Stimulated activated CD8-positive, alpha-beta memory T cell treated with anti-CD3 and anti-CD28 coated beads, Interleukin-4, amount 100 ng/mL, for 4 hours (primary cell): Measurements from ENCODE around the gene RNF114.
"Not testable (repeated sequence)": the region's sequence is repeated elsewhere in the genome, so short reads cannot be mapped to it uniquely, and the experiment has no call there.

Source experiments
- DNase-seq, 2 donors: peaks; one replicate each; pipeline ENCODE4 v3.0.0-alpha.2; 2020; ENCODE audit warnings: low read depth in 2 of 2, low spot score in 1 of 2

Gene RNF114

DNA sequence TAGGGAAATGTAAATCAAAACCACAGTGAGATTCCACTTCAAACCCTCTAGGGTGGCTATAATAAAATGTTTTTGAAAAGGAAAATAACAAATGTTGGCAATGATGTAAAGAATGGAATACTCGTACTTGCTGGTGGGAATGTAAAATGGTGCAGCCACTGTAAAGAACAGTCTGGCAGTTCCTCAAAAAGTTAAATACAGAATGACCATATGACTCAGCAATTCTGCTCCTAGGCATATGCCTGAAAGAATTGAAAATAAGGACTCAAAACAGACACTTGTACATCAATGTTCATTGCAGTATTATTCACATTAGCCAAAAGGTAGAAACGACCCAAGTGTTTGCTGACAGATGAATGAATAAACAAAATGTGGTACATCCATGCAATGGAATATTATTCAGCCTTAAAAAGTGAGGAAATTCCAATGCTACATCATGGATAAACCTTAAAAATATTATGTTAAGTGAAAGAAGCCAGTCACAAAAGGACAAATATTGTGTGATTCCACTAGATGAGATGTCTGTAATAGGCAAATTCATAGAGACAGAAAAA, 10.2 kb upstream of the RNF114 start:
- no peak for DNase-seq

DNA sequence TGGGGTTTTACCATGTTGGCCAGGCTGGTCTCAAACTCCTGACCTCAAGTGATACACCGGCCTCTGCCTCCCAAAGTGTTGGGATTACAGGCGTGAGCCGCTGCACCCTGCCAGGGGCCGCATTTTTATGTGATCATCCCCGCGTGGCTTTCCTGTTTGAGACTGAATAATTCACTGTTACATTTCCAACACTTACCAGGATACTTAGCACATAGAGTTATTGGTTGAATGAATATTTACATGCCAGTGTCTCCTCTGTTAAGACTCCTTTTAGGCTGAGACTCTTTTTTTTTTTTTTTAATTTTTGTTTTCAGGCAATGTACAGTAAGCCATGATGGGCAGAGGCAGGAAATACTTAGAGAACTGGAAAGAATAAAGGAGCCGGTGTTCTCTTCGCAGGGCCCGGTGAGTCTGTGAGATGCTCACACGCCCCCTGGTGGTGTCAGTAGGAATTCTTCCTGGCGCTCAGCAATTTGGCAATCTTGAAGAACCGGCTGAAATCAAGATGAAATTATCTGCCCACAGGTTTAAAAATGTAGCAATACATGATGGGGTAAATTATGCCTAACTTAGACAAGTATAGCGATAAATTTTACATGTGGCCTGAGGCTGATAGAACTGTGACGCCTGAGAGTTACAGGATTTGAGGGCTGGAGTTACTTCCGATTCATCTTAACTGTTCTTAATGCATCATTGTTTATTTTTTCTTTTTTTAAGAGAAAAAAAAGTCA, 7.6 kb upstream of the RNF114 start:
- peak; percentile 62 to 64 for DNase-seq

DNA sequence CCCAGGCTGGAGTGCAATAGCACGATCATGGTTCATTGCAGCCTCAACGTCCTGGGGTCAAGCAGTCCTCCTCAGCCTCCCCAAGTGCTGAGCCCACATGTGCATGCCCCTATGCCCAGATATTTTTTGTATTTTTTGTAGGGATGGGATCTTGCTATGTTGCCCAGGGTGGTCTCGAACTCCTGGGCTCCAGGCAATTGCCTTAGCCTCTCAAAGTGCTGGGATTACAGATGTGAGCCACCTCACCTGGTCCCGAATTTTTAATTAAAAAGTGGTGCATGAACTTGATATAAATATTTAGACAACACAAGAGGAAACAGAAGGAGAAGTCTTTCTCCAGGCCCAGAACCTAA, 7.1 kb upstream of the RNF114 start:
- DNase-seq = no peak

DNA sequence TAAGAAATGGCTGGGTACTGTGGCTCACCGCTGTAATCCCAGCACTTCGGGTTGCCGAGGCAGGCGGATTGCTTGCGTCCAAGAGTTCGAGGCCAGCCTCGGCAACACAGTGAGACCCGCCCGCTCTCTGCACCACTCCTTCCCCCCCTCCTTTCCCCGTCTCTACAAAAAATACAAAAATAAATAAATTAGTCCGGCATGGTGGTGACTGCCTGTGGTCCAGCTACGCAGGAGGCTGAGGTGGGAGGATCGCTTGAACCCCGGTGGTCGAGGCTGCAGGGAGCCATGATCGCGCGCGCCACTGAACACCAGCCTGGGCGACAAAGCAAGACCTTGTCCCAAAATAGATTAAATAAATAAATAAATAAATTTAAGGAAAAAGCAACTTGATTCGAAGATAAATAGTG, 448 bp upstream of the RNF114 start:
- no peak for DNase-seq

DNA sequence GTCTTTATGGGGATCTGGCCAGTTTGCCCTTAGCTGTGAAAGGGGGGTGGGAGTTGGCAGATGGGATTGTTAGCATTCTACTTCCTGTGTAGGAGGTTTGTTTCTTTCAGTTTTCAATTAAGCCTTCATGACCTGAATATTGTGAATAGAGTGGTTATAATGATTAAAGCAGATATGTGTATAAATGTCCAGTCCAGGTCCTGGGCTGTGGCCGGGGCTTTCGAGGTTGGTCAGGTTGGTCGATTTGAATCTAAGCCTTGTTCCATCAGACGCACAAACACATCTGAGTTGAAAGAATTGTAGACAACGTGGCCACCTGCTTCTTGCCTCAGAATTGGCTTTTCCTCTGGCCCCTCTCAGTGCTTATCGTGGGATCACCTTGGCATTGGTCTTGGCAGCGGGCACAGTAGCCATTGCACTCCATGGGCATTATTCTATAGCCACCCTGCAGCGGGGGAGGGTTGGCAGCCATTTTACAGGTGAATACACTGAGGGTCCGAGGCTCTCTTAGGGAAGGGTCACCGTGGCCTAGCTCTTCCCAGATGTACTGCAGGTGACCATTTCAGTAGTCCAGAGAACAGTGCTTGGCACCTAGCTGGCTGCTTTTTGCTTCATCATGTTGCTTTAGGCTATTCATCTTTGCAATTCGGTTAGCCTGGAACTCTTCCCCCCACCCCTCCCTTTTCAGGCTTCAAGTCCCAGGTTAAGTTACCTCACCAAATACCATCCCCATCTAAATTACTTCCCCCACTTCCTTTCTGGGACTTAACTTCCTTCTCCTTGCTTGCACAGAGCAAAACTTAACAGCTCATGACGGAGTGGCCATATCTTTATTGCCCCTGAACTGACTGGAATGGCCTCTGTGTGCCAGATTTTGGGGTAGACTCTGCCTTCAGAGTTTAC, 1.1 kb downstream of the RNF114 start:
- DNase-seq = no peak

DNA sequence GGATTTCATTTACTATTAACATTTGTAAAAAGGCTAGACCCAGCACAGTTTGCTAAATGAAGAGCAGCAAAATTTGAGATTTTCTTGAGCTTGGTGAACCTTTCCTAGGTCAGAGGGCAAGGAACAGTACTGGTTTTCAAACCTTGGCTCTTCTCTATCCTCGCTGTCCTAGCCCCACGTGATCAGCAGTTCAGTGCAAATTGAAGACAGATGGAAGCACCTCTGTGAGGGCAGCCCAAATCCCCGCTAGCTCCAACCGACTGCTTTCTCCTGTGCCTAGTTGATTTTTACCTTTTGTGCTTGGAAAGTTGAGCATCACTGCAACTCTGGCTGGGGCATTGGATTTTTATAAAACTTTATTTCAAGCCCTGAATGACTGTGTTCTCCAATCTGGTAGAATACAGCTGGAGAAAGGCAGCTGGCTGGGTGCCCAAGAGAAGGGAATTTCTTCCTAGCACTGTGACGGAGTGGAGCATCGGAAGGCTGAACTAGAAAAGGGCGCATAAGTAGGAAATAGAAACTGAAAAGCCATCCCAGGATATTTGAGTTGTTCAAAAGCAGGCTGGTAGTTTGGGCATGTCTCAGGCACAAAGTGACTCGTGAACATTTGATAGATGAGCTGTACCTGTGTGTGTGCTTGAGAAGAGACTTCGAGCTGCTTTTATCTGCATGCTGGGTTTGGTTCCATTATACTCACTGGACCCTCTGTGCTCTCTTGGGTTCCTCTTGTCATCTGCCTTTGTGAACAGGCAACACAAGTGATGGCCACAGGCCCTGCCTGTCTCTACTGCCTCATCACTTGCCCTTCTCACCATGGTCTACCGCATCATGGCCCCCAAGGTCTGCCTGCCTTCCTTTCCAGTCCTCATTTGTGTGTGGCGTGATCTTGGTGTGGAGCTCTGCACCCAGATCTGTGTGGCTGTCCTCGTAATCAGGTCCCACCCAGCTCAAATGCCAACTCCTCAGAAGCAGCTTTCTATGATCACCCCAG, 2.3 kb downstream of the RNF114 start:
- DNase-seq = no peak

DNA sequence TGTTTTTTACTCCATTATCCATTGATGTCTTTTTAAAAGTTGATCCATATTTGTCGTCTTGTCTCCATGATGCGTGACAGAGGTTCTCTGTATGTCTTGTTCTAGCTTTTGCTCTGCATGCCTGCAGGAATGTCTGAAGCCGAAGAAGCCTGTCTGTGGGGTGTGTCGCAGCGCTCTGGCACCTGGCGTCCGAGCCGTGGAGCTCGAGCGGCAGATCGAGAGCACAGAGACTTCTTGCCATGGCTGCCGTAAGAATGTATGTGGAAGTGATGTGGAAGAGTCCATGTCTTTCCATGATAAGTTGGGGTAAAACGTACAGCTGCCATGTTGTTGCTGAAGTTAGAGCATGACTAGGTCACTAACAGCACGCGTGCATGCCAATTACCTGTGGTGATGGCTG, 5.3 kb downstream of the RNF114 start:
- DNase-seq = no peak

DNA sequence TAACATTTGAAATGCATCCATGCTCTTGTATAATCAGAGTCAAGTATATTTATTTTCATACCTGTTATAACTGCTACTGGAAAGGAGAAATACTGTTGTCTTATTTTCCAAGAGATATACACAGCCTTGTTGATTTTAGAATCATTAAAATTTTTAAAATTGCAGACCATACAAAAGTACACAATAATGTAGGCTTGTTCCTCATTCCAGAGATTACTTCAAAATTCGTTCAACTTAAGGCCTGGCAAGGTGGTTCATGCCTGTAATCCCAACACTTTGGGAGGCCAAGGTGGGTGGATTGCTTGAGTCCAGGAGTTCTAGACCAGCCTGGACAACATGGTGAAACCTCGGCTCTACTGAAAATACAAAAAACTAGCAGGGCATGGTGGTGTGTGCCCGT, 6.1 kb downstream of the RNF114 start:
- no peak for DNase-seq

DNA sequence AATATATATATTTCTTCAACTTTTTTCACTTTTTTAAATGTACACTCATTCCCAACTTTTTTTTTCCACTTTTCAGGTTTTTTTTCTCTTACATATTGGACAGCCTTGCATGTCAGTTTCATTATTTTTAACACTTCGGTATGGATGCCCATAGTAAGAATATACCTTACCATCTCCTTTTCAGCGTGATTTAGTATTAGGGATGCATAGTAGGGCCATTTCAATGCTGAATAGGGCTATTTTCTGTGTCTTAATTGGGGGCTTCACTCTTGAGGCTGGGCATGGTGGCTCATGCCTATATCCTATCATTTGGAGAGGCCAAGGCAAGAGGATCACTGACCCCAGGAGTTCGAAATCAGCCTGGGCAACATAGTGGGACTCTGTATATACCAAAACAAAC, 6.7 kb downstream of the RNF114 start:
- DNase-seq = no peak

DNA sequence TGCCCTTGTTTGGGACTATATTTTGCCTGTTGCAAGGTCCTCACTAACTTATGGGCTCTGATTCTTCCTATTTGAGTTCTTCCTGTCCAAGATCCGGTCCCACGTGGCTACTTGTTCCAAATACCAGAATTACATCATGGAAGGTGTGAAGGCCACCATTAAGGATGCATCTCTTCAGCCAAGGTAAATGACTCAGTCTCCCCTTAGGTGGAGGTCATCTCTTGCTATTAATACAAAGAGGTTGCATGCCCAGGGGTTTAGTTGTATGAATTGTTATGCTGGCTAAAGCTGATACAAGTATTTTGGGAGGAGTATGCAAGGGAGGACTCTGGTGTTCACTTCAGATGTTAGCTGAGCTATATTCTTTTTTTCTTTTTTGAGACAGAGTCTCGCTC, 9.1 kb downstream of the RNF114 start:
- no peak for DNase-seq

DNA sequence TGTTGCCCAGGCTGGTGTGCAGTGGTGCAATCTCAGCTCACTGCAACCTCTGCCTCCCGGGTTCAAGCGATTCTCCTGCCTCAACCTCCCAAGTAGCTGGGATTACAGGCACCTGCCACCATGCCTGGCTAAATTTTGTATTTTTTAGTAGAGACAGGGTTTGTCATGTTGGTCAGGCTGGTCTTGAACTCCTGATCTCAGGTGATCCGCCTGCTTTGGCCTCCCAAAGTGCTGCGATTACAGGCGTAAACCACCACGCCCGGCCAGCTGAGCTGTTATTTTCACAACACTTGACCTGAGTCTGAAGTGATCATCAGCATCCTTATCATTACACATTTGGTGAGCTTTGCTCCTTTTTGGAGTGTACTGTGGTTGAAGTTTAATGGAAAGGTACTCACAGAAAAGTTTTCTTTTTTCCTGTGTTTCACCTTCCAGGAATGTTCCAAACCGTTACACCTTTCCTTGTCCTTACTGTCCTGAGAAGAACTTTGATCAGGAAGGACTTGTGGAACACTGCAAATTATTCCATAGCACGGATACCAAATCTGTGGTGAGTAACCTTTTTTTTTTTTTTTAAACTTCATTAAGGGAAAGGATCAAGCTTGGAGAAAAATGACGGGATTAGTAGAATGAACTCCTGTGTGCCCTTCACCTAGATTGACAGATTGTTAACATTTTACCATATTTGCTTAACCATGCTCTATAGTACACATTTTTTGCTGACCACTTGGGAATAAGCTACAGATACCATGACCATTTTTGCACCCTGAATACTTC, 9.7 kb downstream of the RNF114 start:
- no peak for DNase-seq

DNA sequence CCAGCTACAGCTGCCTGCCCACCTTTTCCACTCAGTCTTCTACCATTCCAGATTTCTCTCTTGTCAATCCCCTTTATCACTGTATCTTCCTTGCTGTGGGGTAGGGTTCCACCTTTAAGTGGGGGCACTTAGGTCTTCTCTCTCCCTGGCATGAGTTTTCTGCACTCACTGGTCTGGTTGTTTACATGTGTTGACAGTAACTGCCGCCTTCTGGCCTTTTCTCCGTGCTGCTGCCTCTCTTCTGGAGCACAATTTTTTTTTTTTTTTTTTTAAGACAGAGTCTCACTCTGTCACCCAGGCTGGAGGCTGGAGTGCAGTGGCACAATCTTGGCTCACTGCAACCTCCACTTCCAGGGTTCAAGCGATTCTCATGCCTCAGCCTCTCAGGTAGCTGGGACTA, 12.0 kb downstream of the RNF114 start:
- no peak for DNase-seq

DNA sequence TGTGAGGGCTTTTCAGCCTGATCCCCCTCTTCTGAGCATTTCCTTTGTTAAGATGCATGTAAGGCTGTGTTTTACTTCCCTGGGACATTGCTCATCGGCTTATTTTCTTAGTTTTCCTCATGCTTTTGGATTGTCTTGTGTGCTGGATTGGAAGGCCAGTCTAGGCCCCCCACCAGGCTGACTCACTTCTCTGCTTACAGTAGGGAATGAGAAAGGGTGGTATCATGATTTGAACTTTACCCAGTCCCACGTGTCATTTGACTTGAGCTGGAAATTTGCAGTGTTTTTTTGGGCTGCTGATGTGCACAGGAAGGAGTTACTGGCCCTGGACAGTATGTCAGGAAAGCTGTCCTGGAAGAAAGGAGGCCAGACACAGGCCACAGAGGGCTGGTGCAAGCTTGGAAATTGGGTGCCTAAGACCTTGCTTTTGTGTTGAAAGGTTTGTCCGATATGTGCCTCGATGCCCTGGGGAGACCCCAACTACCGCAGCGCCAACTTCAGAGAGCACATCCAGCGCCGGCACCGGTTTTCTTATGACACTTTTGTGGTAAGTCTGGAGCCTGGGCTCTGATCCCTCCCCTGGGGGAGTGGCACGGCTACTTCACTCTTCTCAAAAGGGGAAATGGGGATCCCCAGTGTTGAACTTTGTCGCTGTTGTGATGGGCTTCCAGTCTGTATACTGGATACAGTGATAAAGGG, 12.8 kb downstream of the RNF114 start:
- no peak for DNase-seq

DNA sequence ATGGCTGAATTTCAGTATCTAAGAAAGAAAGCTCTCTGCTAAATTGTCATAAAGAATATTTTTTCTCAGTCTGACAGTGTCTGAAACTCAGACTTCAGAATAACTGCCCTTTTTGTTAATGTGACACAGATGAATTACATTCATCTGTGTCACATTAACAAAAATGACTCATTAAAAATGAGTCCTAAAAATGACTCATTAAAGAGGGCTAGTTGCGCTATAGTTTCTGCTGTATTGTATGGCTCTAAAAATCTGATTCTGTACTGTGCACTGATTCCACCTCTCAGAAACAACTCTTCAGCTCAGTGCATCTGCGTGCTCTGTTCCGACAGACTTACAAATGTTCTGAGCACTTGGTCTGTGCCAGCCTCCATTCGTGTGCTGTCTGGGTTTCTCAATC, 15.0 kb downstream of the RNF114 start:
- DNase-seq = no peak

DNA sequence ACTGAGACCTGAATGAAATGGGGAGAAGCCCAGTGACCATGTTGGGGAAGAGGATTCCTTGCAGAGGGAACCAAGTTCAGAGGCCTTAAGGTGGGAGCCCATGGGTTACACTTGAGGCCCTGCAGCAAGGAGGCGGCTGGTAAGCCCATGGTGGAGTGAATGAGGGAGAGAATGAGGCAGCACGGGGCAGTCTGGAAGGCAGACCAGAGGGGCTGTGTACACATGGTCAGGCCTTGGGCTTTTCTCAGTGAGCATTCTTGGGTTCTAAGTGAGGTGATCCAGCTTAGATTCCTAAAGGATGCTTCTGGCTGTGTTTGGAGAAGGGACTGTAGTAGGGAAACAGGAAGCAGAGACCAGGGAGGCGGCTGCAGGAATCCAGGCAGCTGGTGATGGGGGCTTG, 19.0 kb downstream of the RNF114 start:
- no peak for DNase-seq

DNA sequence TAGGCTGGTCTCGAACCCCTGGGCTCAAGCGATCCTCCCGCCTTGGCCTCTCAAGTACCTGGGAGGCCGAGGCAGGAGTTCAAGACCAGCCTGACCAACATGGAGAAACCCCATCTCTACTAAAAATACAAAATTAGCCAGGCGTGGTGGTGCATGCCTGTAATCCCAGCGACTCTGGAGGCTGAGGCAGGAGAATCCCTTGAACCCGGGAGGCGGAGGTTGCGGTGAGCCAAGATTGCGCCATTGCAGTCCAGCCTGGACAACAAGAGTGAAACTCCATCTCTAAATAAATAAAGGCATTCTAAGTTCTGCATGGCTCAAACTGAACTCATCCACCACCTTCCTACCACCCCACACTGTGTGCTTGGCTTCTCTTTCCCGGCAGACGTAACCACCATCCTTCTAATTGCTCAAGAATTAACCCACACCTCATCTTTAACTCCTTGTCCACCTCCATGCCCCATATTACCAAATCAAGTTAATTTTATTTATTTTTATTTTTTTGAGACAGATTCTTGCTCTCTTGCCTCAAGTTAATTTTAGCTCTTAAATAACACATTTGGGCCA, 19.7 kb downstream of the RNF114 start:
- DNase-seq = not testable (repeated sequence)

DNA sequence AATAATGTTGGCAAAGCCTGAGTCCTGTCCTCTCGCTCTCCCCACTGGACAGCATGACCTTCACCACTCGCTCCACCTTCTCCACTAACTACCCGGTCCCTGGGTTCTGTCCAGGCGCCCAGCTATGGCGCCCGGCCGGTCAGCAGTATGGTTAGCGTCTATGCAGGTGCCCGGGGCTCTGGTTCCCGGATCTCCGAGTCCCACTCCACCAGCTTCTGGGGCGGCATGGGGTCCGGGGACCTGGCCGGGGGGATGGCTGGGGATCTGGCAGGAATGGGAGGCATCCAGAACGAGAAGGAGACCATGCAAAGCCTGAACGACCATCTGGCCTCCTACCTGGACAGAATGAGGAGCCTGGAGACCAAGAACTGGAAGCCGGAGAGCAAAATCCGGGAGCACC, 20.5 kb downstream of the RNF114 start:
- DNase-seq = no peak

DNA sequence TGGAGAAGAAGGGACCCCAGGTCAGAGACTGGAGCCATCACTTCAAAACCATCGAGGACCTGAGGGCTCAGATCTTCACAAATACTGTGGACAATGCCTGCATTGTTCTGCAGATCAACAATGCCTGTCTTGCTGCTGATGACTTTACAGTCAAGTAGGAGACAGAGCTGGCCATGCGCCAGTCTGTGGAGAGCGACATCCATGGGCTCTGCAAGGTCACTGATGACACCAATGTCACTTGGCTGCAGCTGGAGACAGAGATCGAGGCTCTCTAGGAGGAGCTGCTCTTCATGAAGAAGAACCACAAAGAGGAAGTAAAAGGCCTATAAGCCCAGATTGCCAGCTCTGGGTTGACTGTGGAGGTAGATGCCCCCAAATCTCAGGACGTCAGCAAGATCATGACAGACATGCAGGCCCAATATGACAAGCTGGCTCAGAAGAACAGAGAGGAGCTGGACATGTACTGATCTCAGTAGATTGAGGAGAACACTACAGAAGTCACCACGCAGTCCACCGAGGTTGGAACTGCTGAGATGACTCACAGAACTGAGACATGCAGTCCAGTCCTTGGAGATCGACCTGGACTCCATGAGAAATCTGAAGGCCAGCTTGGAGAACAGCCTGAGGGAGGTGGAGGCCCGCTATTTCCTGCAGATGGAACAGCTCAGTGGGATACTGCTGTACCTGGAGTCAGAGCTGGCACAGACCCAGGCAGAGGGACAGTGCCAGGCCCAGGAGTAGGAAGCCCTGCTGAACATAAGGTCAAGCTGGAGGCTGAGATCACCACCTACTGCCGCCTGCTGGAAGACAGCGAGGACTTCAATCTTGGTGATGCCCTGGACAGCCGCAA, 21.1 kb downstream of the RNF114 start:
- DNase-seq = not testable (repeated sequence)

DNA sequence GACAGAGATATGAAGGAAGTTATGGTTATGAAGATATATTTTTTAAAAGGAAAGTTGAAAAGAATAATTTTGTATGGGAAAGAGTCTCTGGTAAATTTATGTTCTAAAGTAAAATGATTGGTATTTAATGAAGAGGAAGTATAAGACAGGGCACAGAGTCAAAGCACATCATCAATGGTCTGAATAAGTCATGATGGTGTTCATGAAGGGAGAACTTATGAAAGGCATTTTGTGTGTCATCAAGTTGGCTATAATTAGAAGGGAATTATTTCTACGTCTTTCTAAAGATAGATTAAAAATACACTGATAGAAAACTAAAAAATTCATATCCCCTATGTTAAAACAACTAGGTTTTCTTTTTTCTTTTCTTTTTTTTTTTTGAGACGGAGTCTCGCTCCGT, 25.2 kb downstream of the RNF114 start:
- no peak for DNase-seq
